Measurements from ENCODE around the gene RNU6-9.

The RNU6-9 gene

DNA sequence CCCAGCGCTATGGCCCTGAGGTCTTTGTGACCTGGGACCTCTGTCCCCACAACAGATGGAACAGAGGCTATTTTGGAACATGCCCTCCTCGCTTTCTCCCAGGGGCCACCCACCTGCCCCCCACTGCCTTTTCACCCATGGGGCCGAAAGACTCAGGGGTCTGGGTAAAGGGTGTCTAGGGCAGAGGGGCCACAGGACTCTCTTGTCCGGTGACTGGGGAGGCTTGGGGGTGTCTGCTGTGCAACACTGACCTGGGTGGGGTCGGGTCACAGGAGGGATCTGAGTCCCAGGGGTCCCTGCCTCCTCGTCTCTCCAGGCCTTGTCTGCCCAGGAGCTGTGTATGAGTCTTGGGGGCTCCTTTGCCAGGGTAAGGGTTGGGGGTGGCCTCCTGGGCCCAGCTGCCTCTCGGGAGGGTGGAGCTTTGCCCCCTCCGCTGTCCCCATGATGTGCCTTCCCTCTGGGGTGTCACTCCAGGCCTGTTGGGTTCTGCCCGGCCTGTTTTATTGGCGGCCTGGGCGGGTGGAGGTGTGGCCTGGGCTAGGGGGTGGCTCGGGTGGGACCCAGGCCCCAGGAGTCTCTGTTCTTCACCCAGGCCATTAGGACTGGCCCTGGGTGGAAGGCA, 34.6 kb downstream of the RNU6-9 start:
- no peak for TF ChIP-seq Cebpa-rat (IDR thresholded peaks at IDR 0.05)
- Histone ChIP-seq H4K20me1 (peaks cover 25 to 48% (median 42%) of the 10 kb centered on the region in 11 experiments; a peak in 21 of 22 replicates), H3K9me3 (replicated peaks in 1 of 11) (no peaks in the 10 kb centered on the region), H3K4me2 (peak overlapping the region; percentile 89 to 97 (median 94)), H3K27ac (peak overlapping the region; percentile 91 to 98 (median 96); a peak in 20 of 22 replicates), H3K27me3 (peaks cover 0 to 5% (median 0%) of the 10 kb centered on the region in 11 experiments; a peak in 3 of 22 replicates), H3K4me1 (peaks cover 48 to 61% (median 53%) of the 10 kb centered on the region in 10 experiments), H3K36me3 (peaks cover 13 to 45% (median 30%) of the 10 kb centered on the region in 11 experiments; a peak in 20 of 22 replicates), H3K9ac (peak overlapping the region; percentile 92 to 99 (median 96); a peak in 20 of 22 replicates), H3K4me3 (peak overlapping the region; percentile 17 to 100 (median 100); a peak in 16 of 20 replicates)

DNA sequence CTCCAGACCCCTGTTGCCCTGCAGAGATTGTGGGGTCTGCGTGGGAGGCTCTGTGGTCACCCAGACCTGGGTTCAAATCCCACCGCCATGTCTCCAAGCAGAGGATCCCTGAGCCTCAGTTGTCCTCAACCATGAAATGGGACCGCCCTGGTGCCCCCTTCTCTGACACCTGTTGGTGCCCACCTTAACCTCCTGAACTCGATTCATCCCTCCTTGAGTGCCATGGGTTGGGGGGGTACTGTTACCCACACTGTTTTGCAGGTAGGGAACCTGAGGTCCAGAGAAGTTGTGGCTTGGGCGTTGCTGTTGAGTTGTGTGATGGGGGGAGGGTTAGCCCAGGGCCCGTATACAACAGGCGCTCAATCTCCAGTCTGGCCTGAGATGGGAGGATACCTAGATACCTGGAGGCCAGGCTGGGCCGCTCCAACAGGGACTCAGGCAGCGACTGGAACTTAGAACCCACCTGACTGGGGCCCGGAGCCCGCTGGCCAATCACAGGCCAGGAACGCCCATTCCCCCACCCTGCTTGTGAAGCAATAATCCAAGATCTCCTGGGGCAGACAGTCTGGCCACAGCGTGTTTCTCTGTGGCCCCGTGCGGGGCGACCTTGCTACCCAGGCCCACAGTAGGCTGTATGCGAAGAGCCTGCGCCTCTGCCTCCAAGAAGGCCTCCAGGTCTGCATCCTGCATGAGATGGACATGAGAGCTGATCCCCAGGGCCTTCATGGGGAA, 35.4 kb downstream of the RNU6-9 start:
- Histone ChIP-seq H3K36me3 (peaks cover 13 to 52% (median 35%) of the 10 kb centered on the region in 11 experiments; a peak in 20 of 22 replicates), H3K27ac (peak overlapping the region in 8 of 11 experiments; percentile 91 to 98 (median 96); a peak in 14 of 22 replicates), H3K4me1 (peaks cover 50 to 64% (median 55%) of the 10 kb centered on the region in 10 experiments), H3K27me3 (0 out of 22 replicates have a peak, but pooled peaks cover 0 to 3% (median 0%) of the 10 kb centered on the region in 11 experiments), H3K4me3 (peak overlapping the region in 5 of 10 experiments; percentile 89 to 100 (median 100); a peak in 6 of 20 replicates), H4K20me1 (peaks cover 32 to 55% (median 49%) of the 10 kb centered on the region in 11 experiments; a peak in 21 of 22 replicates), H3K9me3 (replicated peaks in 1 of 11) (no peaks in the 10 kb centered on the region), H3K4me2 (peak overlapping the region; percentile 89 to 97 (median 94); a peak in 21 of 22 replicates), H3K9ac (peak overlapping the region in 9 of 11 experiments; percentile 92 to 99 (median 96); a peak in 12 of 22 replicates)
- TF ChIP-seq Cebpa-rat (IDR thresholded peaks at IDR 0.05): peak in 2 of 11 experiments; percentile 17 to 42; a peak in 2 of 22 replicates

DNA sequence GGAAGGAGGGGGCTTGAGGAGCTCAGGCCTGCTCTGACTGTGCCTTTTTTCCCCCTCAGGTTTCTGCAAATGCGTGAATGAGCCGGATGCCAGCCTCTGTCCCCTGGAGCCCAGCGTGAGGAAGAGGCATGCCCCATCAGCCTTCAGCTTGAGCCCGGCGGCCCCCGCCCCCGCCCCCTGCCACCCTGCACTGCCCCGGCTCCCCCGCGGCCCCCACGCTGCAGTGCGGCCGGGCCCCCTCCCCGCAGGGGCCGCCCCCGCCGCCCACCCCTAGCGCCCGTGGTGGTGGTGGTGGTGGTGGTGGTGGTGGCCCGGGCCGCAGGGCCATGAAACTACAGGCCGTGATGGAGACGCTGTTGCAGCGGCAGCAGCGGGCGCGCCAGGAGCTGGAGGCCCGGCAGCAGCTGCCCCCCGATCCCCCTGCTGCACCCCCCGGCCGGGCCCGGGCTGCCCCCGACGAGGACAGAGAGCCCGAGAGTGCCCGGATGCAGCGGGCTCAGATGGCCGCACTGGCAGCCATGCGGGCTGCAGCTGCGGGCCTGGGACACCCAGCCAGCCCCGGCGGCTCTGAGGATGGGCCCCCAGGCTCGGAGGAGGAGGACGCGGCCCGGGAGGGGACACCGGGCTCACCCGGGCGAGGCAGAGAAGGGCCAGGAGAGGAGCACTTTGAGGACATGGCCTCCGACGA, 36.1 kb downstream of the RNU6-9 start:
- no peak for TF ChIP-seq Cebpa-rat (IDR thresholded peaks at IDR 0.05)
- no peaks in the 10 kb centered on the region for H3K27me3 ChIP-seq
- peaks cover 39 to 62% (median 56%) of the 10 kb centered on the region in 11 experiments; a peak in 21 of 22 replicates for H4K20me1 ChIP-seq
- peaks cover 13 to 59% (median 42%) of the 10 kb centered on the region in 11 experiments; a peak in 20 of 22 replicates for H3K36me3 ChIP-seq
- H3K9me3 ChIP-seq (replicated peaks in 1 of 11): no peaks in the 10 kb centered on the region
- H3K9ac ChIP-seq: peak overlapping the region in 3 of 11 experiments; percentile 92 to 99 (median 93); a peak in 2 of 22 replicates
- peak overlapping the region in 10 of 11 experiments; percentile 89 to 97 (median 92); a peak in 14 of 22 replicates for H3K4me2 ChIP-seq
- H3K4me1 ChIP-seq: peaks cover 50 to 64% (median 55%) of the 10 kb centered on the region in 10 experiments
- peak overlapping the region in 1 of 11 experiments; percentile 18; a peak in 1 of 22 replicates for H3K27ac ChIP-seq
- 0 out of 20 replicates have a peak overlapping the region, but pooled peaks of 1 of the 10 experiments have one; percentile 91 for H3K4me3 ChIP-seq

DNA sequence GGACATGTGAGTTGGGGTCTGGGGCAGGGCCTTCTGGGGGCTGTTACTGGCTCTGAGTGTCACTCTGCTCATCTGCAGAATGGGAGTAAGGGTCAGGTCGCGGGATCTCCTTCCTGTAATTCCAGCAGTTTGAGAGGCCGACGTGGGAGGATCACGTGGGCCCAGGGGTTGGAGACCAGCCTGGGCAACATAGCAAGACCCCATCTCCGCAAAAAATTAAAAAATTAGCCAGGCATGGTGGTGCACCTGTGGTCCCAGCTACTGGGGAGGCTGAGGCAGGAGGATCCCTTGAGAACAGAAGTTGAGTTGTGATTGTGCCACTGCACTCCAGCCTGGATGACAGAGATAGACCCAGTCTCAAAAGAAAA, 36.6 kb downstream of the RNU6-9 start:
- TF ChIP-seq Cebpa-rat (IDR thresholded peaks at IDR 0.05): no peak
- Histone ChIP-seq H3K36me3 (peaks cover 18 to 65% (median 43%) of the 10 kb centered on the region in 11 experiments; a peak in 21 of 22 replicates), H3K27ac (no peak overlapping the region), H3K27me3 (no peaks in the 10 kb centered on the region), H3K4me3 (no peak overlapping the region), H3K9me3 (replicated peaks in 1 of 11) (no peaks in the 10 kb centered on the region), H3K4me1 (peaks cover 50 to 65% (median 55%) of the 10 kb centered on the region in 10 experiments), H4K20me1 (peaks cover 45 to 67% (median 61%) of the 10 kb centered on the region in 11 experiments; a peak in 21 of 22 replicates), H3K4me2 (peak overlapping the region in 3 of 11 experiments; percentile 15 to 45 (median 42); a peak in 6 of 22 replicates), H3K9ac (no peak overlapping the region)

DNA sequence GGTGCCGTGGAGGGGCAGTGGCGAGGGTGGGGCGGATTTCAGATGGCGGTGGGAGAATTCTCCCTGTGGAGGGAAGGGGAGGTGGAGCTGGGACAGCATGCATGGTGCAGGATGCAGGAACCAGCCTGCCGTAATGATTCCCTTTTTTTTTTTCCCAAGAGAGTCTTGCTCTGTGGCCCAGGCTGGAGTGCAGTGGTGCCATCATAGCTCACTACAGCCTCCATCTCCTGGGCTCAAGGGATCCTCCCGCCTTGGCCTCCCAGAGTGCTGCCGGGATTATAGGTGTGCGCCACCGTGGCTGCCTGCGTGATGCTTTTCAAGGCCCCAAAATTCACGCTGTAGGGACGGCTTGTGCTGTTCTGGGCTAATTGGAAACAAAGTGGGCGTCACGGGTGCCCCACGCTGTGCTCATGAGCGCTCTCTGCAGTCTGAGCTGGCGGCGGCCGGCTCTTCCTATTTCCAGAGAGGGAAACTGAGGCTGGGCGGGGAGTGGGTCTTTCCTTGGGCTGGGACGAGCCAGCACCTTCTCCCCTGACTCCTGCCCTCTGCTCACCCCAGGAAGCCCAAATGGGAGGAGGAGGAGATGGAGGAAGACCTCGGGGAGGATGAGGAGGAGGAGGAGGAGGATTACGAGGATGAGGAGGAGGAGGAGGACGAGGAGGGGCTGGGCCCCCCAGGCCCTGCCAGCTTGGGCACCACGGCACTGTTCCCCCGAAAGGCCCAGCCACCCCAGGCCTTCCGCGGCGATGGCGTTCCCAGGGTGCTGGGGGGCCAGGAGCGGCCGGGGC, 38.8 kb downstream of the RNU6-9 start:
- Histone ChIP-seq H3K27ac (peak overlapping the region in 10 of 11 experiments; percentile 32 to 68 (median 56); a peak in 19 of 22 replicates), H3K9ac (peak overlapping the region; percentile 48 to 68 (median 59); a peak in 20 of 22 replicates), H3K36me3 (peaks cover 38 to 86% (median 61%) of the 10 kb centered on the region in 11 experiments), H3K27me3 (no peaks in the 10 kb centered on the region), H3K9me3 (replicated peaks in 1 of 11) (peaks cover 0 to 5% (median 2%) of the 10 kb centered on the region in 11 experiments; a peak in 12 of 22 replicates), H3K4me2 (peak overlapping the region; percentile 80 to 99 (median 94)), H3K4me1 (peaks cover 54 to 86% (median 66%) of the 10 kb centered on the region in 10 experiments), H4K20me1 (peaks cover 66 to 89% (median 83%) of the 10 kb centered on the region in 11 experiments), H3K4me3 (peak overlapping the region in 9 of 10 experiments; percentile 28 to 59 (median 37); a peak in 13 of 20 replicates)
- TF ChIP-seq Cebpa-rat (IDR thresholded peaks at IDR 0.05): no peak

DNA sequence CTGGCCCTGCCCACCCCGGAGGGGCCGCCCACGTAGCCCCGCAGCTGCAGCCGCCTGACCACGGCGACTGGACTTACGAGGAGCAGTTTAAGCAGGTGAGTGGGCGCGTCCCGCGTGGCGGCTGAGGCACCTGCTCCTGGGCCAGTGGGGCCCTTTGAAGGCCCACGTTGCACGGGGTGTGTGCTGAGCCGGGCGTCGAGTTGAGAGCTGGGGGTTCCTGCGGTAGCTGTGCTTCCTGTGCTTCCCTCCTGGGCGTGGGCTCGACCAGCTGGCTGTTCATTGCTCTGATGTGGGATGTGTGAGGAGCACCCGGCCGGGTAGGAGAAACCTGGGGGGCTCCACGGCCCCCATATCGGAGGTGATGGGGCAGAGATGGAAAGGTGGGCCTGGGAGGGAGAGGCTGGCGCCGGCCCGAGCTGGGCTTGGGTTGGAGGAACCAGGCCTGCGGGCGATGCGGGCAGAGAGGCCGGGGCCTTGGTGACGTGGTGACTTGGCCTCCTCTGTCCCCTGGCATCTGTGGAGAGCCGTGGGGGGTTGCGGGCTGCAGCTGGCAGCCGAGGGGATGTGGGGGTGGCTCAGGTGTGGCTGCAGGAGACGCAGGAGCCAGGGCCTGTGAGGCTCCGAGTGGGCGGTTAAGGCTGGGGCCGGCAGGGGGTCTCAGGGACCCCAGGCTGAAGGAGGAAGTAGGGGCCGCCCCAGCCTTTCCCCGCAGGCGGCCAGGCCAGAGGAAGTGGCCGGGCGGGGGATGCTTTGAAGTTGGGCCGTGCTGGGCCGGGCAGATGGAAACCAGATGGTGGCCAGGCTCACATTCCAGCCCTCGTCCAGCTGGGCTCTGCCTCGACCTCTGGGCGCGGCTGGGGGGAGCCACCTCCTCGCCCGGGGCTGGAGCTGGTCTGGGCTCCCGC, 39.6 kb downstream of the RNU6-9 start:
- Histone ChIP-seq H3K4me3 (peak overlapping the region; percentile 4 to 59 (median 40); a peak in 17 of 20 replicates), H3K9ac (peak overlapping the region; percentile 48 to 68 (median 59); a peak in 21 of 22 replicates), H3K27ac (peak overlapping the region; percentile 32 to 68 (median 55); a peak in 20 of 22 replicates), H3K36me3 (peaks cover 43 to 95% (median 66%) of the 10 kb centered on the region in 11 experiments), H4K20me1 (peaks cover 75 to 96% (median 88%) of the 10 kb centered on the region in 11 experiments), H3K4me1 (peaks cover 47 to 93% (median 66%) of the 10 kb centered on the region in 10 experiments), H3K4me2 (peak overlapping the region; percentile 80 to 99 (median 94)), H3K9me3 (replicated peaks in 1 of 11) (peaks cover 0 to 10% (median 6%) of the 10 kb centered on the region in 11 experiments; a peak in 12 of 22 replicates), H3K27me3 (no peaks in the 10 kb centered on the region)
- TF ChIP-seq Cebpa-rat (IDR thresholded peaks at IDR 0.05): no peak
